GM19328 (cell line): ENCODE measurements around the gene USP6NL.

Source experiments
- ATAC-seq: cut with Tn5 transposase; IDR thresholded peaks from one replicate; pipeline ENCODE4 v1.9.1; 2021; ENCODE audit warnings: mild to moderate bottlenecking, moderate library complexity; ENCODE audit not compliant: unreplicated experiment

Gene USP6NL

DNA sequence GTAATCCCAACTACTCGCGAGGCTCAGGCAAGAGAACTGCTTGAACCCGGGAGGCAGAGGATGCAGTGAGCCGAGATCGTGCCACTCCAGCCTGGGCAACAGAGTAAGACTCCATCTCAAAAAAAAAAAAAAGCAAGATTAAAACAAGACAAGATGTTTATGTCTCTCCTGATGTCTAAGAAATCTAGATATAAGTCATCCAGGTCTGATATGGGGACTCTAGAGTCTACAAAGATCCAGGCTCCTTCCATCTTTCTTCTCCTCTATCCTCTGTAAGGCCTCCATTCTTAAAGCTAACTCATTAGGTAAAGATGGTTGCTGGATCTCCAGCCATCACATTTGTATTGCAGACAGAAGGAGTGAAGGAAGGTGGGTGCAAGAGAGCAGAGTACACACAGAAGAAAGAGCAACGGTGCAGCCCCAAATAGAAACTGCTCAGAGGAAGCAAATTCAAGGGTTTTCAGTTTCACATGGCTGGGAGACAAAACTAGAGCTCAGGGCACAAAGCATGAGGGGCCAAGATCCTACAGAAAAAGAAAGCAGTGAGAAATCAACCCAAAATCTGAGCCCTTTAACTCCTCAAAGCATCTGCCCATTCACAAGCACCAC lies 57.6 kb downstream of the USP6NL start:
- peak; percentile 72 for ATAC-seq

DNA sequence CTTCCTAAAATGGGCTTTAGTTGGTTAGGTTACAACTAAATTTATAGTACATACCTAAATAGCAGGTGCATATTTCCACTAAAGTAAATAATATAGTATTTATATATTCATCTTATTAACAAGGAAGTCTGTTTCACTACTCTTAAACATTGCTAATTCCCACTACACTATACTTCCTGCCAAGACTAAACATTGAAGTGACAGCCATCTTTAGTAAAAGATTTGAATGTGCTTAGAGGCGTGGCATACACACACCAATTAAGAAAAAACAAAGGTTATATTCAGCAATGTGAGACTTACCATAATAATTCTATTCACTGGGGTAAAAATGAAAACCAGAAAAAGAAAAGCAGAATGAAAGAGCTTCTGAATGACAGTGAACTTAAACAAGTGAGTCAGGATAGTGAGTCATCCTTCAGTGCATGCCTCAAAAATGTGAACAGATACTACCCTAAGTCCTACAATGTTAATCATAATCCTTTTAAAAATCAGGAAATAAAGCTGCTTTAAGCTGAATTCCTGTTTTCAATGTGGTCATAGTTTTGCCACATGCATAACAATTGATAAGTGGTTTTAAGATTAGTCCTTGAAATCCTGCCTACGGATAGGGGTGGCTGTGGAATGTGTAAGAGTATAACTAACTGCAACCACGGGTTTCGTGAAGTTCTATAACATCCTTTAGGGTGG lies 59.4 kb downstream of the USP6NL start:
- ATAC-seq, result no peak

DNA sequence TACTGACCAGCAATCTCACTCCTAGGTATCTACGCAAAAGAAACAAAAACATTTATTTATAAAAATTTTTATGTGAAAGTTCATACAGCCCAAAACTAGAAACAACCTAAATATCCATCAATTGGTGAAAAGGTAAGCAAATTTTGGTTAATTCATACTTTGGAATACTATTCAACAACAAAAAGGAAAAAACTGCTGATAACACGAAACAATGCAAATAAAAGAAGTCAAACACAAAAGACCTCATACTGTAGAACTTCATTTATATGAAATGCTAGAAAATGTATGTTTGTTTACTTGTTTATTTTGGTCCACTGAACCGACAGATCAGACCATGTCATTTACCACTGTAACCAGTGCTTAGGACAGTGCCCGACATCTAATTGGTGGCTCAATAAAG lies 60.3 kb downstream of the USP6NL start:
- no peak for ATAC-seq

DNA sequence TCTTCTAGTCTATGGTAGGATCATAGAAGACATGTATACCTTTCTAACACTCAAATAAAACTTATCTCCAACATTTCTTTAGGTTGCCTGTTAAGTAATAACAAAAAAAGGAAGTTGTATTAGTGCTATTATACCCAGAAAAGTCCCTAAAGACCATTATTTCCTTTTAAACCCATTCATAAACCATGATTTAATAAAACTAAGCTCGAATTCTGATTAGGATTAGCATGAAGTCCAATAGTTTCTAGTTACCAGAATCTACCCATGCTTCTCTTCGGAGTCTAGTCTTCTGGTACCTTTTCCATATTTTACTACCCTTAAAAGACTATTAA lies 62.7 kb downstream of the USP6NL start:
- ATAC-seq, result no peak

DNA sequence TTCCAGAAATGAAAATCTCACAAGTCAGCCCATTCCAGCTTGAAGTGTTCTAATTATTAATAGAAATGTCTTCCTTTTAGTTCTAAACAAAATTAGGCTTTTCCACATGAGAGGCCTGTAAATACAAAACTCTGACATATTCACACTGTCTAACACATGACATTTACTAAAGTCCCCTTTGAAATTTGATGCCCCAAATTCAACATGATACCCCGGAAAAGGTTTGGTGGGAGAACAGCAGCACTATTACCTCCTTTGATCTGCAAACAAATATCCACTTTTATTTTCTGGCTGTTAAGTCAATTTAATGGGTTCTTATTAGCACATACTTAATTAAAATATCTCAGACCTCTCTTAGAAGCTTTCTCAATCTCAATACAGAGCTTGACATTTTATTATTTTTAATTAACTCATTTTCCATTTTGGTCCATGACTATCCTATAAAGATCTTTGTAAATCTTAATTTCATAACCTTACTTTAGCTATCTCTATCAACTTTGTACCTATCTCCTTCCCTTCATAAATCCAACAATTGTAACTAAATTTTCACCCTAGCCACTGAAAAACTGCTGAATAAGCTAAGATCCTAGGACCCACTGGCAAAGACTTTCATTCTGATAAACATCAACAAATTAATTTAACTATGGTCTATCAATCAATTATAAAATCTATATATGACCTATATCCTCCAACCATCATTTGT lies 63.2 kb downstream of the USP6NL start:
- no peak for ATAC-seq

DNA sequence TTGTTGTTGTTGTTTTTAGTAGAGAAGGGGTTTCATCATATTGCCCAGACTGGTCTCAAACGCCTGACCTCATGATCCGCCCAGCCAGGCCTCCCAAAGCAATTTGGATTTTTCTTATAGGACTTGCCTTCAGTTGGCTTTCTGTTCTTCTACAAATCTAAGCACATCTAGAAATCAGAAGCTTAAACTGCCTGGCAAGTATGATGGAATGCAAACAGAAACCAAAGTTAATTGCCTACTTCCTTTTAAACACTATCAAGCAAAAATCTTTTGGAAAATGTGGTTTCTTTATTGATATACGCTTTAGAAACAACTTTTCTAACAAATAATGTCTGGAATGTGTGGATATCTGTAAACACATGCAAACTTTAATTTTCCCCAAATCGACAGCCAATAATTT lies 64.9 kb downstream of the USP6NL start:
- no peak for ATAC-seq

DNA sequence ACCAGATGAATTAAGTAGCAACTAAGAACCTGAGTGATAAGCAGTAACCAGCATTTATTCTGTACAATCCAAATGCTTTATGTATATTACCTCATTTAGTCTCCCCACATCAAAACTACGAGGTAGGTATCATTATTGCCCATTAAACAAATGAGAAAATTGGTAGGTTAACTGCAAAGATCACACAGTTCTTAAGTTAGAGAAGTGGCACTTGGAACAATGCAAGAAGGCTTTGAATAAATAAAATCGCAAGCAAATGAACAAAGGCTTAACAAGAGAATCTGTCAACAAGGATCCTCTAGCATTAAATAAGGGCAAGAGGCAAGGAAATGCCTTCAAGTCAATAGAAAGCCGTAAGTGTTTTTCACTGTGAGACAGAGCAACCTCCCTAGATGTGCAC lies 70.2 kb downstream of the USP6NL start:
- ATAC-seq, result no peak

DNA sequence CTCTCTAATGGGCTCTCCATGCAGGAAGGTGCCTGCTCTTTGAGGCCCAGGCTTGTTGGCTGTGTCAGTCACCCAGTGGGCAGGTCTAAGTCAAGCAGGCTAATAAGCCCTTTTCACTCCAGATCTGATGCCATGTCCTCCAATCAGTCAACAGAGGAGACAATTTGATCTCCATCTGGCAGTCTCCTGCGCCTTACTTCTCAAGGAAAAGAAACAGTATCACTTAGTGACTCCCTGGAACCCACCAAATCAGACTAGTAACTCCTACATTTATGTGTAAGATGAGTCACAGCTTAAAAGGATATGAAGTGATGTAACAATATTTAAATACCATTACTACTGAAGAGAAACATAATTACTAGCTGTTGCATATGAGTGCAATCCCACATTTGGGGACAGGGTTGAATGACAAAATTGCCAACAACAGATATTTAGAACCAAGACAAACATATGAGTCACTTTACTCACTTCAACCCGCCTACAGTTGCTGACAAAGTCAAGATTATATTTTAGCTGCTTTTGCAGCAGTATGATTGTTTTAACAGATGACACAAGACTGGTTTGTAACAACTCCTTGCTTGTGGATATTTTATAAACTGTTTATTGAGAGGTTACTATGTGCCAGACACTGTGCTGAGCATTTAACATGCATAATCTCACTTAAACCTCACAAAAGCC lies 72.1 kb downstream of the USP6NL start:
- ATAC-seq, result no peak

DNA sequence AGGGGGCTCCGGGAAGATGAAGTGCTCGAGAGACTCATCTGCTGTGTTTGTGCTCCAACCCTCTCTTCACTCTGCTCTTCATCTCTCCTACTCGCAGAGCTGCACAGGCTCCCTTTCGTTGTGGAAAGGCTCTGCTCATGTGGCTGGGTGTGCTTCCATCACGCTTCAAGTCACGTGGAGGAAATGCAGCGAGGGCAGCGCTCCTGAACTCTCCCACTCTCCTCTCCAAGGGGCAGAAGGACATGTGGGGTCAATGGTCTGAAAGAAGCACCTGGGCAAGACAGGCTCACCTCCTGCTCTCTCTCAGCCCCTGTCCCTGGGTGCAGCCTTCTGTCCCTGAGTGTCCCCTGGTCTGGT lies 72.6 kb downstream of the USP6NL start:
- no peak for ATAC-seq

DNA sequence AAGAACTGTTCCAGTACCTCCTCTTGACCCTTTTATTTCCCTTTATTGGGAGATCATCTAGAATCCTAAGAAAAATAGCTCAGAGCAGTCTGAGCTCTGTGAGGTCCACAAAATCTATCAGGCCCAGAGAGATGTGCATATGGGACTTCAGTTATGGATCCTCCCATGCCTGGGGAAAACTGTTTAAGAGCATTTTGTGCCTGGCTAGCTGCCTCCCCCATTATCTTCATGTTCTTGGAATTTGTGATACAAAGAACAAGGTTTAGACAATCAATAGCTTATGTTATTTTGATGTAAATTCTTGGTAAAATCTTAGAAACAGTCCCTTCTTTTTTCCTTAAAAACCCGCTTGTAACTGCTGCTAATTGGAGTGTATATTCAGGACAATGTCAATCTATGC lies 75.2 kb downstream of the USP6NL start:
- ATAC-seq, result no peak

DNA sequence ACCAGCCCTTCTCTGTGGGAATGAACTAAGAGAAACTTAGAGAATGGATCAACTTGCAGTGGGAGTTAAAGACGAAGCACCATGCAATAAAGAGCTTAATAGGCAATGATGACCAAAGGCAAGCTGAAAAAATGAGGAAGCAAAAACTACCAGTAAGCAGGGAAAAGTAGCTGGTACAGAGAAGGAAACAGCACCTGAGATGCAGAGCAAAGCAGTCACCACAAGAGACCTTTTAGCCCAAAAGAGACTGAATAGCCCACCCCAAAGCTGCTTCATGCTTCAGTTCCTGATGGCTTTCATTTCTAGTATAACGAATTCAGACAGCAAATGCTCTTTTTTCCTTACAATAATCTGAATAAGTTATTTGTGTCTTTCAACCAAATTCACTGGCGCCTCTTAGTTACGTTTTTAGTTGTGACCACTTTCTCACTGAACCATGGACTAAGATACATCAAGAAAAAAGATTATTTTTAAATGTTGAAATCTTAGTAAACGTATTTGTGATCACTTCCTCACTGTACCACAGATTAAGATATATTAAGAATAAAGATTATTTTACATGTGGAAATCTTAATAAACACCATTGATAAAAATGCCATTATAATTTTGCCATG lies 76.0 kb downstream of the USP6NL start:
- peak; percentile 41 for ATAC-seq

DNA sequence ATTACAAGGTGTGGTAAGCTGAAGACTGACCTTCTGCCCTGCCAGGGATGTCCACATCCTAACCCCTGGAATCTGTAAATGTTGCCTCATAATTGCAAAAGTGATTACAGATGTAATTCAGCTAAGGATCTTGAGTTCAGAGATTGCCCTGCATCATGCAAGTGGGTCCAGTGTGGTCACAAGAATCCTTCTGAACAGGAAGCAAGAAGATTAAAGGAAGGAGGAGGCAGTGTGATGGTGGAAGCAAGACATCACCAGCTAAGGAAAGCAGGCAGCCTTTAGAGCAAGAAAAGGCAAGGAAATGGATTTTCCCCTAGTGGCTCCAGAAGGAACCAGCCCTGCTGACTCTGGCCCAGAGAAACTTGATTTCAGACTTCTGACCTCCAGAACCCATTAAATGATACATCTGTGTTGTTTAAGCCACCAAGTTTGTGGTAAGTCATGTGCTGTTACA lies 78.1 kb downstream of the USP6NL start:
- no peak for ATAC-seq

DNA sequence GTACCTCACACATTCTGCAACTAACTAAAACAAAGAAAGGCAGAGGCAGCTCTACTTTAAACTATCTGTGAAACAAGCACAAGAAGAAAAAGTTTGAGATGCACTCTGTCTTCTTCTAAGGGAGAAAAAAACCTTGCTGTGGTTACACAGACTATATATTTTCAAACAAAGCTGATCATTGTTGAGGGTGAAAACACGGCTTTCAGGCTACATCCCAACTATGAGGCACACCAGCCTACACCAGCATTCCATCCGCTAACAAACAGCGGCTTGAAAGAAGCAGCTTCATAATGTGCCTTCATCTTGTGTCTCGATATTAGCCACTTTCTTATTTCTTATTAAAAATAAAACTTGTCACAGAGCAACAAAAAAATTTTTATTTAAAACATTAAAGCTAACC lies 79.1 kb downstream of the USP6NL start:
- ATAC-seq, result no peak

DNA sequence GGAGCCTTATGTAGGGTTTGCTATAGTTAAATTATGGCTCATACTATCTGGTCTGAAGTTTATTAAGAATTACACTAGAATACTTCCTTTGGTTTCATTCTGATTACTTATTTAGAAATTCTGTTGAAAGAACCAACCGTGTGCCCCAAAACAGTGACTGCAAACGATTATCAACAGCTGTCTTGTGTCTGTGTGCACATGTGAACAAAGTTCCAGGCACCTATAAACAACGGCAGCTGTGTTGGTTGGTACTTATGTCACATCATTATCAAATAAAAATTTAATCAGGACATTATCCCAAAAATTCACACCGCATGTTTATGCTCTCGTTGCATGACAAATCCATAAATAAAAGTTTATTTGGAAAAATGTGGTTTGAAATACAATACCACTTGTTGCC lies 80.6 kb downstream of the USP6NL start:
- ATAC-seq, result no peak

DNA sequence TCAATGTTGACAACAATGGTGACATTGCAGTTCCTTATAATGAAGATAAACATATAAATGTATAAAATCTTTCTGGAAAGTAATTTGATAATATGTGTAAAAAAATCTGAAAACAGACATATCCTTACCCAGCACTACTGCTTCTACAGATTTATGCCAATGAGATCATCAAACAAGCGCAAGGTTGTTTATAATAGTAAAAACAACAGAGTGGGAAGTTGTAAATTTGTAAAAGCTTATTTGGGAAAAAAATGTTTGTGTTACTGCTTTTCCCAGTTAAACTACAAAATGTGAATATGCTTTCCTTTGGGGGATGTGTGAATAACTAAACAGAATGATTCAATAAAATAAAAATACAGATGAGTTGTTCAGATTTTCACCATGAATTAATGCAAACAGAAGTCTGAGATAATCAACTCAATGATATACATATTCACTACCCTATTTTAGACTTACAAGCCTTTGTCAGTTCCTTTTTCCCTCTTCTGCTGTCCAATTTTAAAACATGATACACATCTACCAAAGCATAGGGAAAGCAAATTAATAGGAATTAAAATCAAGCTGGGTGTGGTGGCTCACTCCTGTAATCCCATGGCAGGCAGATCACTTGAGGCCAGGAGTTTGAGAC lies 82.1 kb downstream of the USP6NL start:
- ATAC-seq, result no peak

DNA sequence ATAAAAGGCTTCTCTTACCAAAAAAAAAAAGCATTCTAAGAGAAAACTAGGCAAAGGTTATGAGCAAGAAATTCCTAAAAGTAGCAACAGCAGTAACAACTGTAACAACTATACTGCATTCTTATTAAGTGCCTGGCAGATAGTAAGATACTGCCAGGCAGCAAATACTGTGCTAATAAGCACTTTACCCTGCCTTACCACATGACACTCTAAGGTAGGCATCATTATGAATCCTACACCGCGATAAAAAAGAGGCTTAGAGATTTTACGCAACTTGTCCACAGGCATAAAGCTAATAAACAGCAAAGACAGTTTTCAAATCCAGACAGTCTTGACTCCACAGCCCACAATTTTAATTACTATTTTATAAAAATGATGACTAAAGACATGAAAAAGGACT lies 83.2 kb downstream of the USP6NL start:
- no peak for ATAC-seq

DNA sequence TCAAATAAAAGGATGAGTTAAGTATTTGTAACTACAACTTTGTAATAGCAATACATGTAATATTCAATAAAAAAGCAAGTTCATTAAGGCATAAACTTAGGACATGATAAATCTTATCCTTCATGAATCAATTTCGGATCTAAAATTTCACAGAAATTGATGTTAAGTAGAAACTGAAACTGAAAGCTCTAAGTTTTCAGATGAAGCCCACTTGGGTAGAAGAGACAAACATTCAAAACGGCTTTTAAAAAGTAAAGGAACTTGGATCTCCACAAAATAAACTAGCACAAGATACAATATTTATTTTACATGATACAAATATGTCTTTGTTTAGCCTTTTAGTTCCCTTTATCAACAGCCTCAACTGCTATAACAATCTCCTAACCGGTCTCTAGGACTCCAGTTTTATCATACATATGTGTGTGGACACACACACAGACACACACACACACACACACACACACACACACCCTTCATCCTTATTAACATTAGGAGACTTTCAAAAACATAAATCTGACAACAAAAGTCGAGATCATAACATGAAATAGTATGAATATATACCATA lies 83.7 kb downstream of the USP6NL start:
- ATAC-seq, result no peak

DNA sequence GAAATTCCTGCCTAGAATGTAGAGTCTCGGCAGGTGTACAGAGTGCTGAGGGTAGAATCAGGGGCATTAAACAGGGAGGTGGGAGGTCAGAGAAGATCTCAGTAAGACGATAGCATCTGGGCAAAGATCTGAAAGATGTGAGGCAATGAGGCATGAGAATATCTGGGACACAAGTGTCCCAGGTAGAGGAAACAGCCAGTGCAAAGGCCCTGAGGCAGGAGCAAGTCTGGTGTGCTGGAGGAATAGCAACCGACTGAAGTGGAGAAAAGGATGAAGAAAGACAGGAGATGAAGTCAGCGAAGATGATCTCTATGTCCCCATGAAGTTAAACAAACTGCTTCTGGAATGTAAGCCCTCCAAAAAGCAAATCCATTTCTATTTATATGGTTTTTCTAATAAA lies 84.4 kb downstream of the USP6NL start:
- ATAC-seq, result no peak

DNA sequence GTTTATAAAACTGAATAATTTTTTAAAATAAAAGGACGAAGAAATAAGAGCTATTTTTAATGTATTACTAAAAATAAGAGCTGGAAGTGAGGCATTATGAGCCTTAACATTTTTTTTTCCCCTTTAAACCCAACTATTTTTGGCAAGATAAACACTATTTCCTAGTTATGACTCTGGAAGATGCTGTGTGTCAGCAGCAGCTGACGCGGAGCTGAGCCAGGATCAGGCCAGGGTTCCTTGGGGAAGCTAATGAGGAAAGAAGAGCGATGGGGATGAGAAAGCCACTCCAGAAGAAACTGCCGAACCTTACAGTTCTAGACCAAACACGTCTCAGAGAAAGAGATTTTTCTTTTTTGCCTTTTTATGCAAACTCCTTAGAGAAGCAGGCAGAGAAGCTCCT lies 85.9 kb downstream of the USP6NL start:
- no peak for ATAC-seq

DNA sequence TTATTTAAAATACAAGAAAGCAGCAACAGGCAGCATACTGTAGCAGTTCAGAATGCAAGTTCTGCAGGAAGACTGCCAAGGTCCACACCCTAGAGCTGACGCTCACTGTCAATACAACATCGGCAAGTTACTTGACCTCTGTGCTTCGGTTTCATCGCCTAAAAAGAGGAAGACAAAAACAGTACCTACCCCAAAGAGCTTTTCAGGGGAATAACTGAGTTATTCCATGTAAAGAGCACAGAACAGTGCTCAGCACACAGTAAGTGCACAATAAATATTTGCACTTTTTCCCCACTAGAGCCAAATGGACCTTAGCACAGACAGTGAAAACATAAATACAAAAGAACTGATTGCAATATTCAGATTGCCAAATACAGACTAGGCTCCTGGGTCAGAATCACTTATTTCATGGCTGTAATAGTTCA lies 88.6 kb downstream of the USP6NL start:
- ATAC-seq, result no peak

DNA sequence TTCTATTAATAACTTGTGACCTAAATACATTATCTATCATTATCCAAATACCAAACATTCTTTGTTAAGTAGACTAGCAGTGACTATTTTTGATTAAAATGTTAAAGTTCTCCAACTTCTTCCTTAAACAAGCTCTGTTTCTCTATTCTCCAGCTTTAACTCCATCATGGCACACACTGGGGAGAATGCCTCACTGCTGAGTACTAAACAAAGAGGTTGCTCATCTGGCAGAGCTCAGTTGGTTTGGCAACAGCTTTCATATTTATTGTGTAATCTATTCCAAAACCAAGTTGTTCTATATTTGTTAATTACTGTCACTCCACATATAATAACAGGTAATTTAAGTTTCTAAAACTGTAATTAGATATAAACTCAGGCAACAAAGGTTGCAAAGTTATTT lies 89.6 kb downstream of the USP6NL start:
- ATAC-seq, result no peak
